ENCODE results near the gene CNTN1. TPM values are rescaled to one million over a fixed set of nuclear protein-coding genes. Genes with fewer than 3 reads are reported as not detected.

The CNTN1 gene
- total and polyA plus RNA-seq, 2 of the 8 experiments (the other 6 are each of a cell fraction or from before 2014, with no cell fraction given): 7.2 to 21.8 TPM

DNA sequence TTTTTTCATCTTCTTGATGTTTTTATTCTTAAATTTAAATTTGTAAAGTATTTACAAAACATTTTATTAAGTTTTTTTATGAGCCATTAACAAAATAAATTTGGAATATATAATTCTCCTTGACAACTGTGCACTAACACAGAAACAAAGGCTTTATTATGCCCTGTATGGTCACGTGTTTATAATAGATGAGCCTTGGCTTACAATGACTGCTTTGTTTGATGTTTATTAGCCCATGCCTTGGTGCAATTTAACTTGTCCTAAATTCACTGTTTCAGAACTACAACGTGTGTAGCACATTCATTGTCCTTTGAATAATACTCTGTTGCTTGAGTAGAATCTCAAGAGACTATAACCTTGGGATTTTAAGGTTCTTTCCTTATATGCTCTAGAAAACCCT, 59.8 kb downstream of the CNTN1 start (continued):
- TF ChIP-seq, protein P1, sequence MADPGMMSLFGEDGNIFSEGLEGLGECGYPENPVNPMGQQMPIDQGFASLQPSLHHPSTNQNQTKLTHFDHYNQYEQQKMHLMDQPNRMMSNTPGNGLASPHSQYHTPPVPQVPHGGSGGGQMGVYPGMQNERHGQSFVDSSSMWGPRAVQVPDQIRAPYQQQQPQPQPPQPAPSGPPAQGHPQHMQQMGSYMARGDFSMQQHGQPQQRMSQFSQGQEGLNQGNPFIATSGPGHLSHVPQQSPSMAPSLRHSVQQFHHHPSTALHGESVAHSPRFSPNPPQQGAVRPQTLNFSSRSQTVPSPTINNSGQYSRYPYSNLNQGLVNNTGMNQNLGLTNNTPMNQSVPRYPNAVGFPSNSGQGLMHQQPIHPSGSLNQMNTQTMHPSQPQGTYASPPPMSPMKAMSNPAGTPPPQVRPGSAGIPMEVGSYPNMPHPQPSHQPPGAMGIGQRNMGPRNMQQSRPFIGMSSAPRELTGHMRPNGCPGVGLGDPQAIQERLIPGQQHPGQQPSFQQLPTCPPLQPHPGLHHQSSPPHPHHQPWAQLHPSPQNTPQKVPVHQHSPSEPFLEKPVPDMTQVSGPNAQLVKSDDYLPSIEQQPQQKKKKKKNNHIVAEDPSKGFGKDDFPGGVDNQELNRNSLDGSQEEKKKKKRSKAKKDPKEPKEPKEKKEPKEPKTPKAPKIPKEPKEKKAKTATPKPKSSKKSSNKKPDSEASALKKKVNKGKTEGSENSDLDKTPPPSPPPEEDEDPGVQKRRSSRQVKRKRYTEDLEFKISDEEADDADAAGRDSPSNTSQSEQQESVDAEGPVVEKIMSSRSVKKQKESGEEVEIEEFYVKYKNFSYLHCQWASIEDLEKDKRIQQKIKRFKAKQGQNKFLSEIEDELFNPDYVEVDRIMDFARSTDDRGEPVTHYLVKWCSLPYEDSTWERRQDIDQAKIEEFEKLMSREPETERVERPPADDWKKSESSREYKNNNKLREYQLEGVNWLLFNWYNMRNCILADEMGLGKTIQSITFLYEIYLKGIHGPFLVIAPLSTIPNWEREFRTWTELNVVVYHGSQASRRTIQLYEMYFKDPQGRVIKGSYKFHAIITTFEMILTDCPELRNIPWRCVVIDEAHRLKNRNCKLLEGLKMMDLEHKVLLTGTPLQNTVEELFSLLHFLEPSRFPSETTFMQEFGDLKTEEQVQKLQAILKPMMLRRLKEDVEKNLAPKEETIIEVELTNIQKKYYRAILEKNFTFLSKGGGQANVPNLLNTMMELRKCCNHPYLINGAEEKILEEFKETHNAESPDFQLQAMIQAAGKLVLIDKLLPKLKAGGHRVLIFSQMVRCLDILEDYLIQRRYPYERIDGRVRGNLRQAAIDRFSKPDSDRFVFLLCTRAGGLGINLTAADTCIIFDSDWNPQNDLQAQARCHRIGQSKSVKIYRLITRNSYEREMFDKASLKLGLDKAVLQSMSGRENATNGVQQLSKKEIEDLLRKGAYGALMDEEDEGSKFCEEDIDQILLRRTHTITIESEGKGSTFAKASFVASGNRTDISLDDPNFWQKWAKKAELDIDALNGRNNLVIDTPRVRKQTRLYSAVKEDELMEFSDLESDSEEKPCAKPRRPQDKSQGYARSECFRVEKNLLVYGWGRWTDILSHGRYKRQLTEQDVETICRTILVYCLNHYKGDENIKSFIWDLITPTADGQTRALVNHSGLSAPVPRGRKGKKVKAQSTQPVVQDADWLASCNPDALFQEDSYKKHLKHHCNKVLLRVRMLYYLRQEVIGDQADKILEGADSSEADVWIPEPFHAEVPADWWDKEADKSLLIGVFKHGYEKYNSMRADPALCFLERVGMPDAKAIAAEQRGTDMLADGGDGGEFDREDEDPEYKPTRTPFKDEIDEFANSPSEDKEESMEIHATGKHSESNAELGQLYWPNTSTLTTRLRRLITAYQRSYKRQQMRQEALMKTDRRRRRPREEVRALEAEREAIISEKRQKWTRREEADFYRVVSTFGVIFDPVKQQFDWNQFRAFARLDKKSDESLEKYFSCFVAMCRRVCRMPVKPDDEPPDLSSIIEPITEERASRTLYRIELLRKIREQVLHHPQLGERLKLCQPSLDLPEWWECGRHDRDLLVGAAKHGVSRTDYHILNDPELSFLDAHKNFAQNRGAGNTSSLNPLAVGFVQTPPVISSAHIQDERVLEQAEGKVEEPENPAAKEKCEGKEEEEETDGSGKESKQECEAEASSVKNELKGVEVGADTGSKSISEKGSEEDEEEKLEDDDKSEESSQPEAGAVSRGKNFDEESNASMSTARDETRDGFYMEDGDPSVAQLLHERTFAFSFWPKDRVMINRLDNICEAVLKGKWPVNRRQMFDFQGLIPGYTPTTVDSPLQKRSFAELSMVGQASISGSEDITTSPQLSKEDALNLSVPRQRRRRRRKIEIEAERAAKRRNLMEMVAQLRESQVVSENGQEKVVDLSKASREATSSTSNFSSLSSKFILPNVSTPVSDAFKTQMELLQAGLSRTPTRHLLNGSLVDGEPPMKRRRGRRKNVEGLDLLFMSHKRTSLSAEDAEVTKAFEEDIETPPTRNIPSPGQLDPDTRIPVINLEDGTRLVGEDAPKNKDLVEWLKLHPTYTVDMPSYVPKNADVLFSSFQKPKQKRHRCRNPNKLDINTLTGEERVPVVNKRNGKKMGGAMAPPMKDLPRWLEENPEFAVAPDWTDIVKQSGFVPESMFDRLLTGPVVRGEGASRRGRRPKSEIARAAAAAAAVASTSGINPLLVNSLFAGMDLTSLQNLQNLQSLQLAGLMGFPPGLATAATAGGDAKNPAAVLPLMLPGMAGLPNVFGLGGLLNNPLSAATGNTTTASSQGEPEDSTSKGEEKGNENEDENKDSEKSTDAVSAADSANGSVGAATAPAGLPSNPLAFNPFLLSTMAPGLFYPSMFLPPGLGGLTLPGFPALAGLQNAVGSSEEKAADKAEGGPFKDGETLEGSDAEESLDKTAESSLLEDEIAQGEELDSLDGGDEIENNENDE (IDR thresholded peaks at IDR 0.05; ENCODE audit: insufficient replicate concordance, low read length): no peak
- TF ChIP-seq SIRT6 (IDR thresholded peaks at IDR 0.05; ENCODE audit: low read length) (no peak), CREB1 (IDR thresholded peaks at IDR 0.05) (no peak), RNF2 (IDR thresholded peaks at IDR 0.05; ENCODE audit: borderline replicate concordance, low read depth, low read length, missing control alignments, poor library complexity, severe bottlenecking) (no peak), RFX5 (IDR thresholded peaks at IDR 0.05; ENCODE audit: borderline replicate concordance, low read depth, low read length) (no peak), EZH2 (IDR thresholded peaks at IDR 0.05; ENCODE audit: low read depth, low read length, severe bottlenecking) (no peak), SP2 (IDR thresholded peaks at IDR 0.05; ENCODE audit: low read length) (no peak)

Data from H1 (cell line).